DMS 273 (cell line): Measurements from ENCODE around the gene PLEKHA3.
"Not testable (repeated sequence)": the region's sequence is repeated elsewhere in the genome, so short reads cannot be mapped to it uniquely, and the experiment has no call there.

Source experiments
- DNase-seq: peaks from one replicate; lab custom pipeline; 2025; ENCODE audit not compliant: unreplicated experiment; lab: John Stamatoyannopoulos, UW

Gene PLEKHA3

DNA sequence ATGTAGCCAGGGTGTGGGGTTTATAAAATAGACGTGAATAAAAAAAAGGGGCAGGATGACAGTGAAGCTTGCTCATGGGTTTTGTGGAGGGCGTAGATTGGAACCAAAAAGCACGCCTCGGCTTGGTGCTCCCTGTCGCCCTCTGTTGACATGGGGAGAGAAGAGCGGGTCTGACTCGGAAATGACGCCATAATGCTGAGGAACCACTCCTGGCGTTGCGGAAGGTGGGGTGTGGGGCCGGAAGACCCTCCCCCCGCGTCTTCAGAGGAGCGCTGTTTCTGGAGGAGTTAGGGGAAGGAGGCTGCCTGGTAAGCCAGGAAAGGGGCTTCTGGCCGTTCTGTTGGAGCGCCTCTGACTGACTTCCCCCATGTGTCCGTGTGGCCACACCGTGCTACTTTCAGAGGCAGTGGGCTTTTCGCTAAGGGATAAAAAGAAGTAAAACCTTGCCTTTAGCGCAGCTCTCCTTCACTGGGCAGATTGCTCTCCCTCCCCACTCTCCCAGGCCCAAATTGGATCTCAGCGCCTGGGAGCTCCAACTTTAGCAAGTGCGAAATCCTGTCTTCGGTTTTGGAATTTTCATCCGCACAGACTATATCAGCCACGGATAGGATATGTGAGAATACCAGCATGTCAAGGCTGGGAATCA, 42.8 kb downstream of the PLEKHA3 start:
- peak; percentile 96 for DNase-seq

GRCh38 chr2:178523596-178524134, 43.4 kb downstream of the PLEKHA3 start:
- peak; percentile 28 for DNase-seq

- not testable (repeated sequence) for DNase-seq
Measured at GRCh38 chr2:178525010-178525409, 44.8 kb downstream of the PLEKHA3 start.

GRCh38 chr2:178525460-178525859, 45.2 kb downstream of the PLEKHA3 start:
- not testable (repeated sequence) for DNase-seq

- DNase-seq: no peak
Measured at GRCh38 chr2:178526256-178526655, 46.0 kb downstream of the PLEKHA3 start.

DNA sequence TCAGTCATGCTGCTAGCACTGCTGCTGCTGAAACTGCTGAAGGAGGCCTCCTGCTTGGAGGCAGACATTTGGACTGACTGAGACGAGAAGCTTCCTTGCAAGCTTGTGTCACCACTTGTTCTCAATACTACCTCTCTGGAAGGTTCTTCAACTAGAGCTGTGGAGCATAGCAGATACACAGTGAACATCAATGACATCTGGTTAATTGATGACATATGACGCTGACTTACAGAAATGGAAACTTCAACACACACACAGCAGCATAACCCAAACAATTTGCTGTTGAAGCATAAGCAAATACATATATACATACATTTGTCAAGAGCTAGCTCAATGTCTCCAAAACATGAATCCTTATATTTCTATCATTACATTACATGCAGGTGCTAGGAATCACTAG, 47.3 kb downstream of the PLEKHA3 start:
- DNase-seq: peak; percentile 6

- DNase-seq: no peak
Measured at GRCh38 chr2:178528647-178529046, 48.4 kb downstream of the PLEKHA3 start.

- DNase-seq: no peak
Measured at GRCh38 chr2:178529194-178529593, 48.9 kb downstream of the PLEKHA3 start.

DNA sequence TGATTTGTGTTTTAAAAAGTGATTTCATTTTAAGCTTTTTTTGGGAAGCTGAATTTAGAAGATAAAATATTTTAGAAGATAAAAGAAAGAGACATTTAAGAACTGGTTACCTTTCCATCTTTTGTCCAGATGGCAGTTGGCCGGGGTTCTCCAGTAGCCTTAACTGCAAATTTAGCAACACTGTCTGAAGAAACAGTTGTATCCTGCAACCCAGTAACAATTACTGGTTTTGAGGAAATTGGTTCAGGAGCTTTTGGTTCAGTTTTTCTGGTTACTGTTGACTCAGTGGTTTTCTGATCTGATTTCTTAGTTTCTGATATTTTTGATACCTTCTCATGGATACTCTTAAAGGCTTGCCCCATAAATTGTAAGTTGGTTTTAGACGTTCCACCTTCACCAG, 49.9 kb downstream of the PLEKHA3 start:
- DNase-seq: no peak

GRCh38 chr2:178530625-178531142, 50.4 kb downstream of the PLEKHA3 start:
- DNase-seq: no peak

- no peak for DNase-seq
Measured at GRCh38 chr2:178531168-178531567, 50.9 kb downstream of the PLEKHA3 start.

DNA sequence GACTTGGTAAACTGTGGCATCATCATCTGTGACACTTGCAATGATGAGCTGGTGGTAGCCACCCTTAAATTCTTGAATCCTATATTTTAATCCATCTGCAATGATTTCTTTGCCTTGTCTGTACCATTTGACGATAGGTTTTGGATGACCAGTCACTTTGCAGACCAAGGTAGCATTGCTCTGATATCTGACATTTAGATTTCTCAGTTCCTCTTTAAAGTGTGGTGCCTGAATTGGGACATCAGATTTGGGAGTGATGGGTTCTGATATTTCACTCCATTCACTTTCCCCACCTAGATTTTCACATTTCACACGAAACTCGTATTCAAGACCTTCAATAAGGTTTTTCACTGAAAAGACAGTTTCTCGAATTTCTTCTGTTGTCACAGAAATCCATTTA, 55.8 kb downstream of the PLEKHA3 start:
- no peak for DNase-seq

DNA sequence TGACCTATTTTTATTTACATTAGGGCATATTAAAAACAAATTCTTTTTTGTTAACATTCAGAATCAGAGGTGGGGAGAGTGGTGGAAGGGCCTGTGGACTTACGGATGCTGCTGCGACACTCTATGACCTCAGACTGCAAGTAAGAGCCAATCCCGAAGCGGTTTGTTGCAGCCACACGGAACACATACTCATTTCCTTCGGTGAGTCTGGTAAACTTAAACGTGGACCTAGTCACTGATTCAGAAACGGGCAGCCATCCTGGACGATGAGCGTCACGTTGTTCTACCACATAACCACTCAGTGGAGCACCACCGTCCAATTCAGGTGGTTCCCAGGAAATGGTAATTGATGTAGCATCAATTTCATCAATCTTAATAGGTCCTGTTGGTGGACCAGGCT, 61.9 kb downstream of the PLEKHA3 start:
- DNase-seq: no peak

DNA sequence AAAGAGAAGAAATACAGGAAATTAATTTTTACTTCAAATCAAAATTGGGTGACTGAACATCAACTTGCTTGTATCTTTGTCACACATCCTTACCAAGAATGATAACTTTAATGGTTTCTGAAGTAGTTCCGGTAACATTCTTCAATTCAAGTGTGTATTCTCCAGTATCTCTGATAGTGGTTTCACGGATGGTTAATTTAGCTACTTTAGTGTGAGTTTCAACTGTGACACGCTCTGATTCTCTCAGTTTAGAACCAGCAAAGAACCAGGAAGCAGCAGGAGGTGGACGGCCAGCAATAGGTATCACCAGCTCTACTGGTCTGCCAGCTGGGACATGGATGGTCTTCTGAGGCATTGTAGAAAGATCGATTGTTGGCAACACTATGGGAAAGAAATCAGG, 62.3 kb downstream of the PLEKHA3 start:
- DNase-seq: no peak

- no peak for DNase-seq
Measured at GRCh38 chr2:178550352-178550751, 70.1 kb downstream of the PLEKHA3 start.

- DNase-seq: no peak
Measured at GRCh38 chr2:178553047-178553446, 72.8 kb downstream of the PLEKHA3 start.
